ENCODE results near the gene CWC27.

CWC27 gene

GRCh38 chr5:64749385-64749784, 19.3 kb upstream of the CWC27 start:
- TF ChIP-seq CTCF (IDR thresholded peaks at IDR 0.05) = no peak

- no peak for TF ChIP-seq CTCF (IDR thresholded peaks at IDR 0.05)
Measured at GRCh38 chr5:64754066-64754465, 14.7 kb upstream of the CWC27 start.

- no peak for TF ChIP-seq CTCF (IDR thresholded peaks at IDR 0.05)
Measured at GRCh38 chr5:64758901-64759300, 9.8 kb upstream of the CWC27 start.

GRCh38 chr5:64759960-64760660, 8.6 kb upstream of the CWC27 start:
- no peak for TF ChIP-seq CTCF (IDR thresholded peaks at IDR 0.05)

GRCh38 chr5:64763948-64764503, 4.7 kb upstream of the CWC27 start:
- no peak for TF ChIP-seq CTCF (IDR thresholded peaks at IDR 0.05)

- TF ChIP-seq CTCF (IDR thresholded peaks at IDR 0.05) = no peak
Measured at GRCh38 chr5:64765804-64766504, 2.8 kb upstream of the CWC27 start.

- no peak for TF ChIP-seq CTCF (IDR thresholded peaks at IDR 0.05)
Measured at GRCh38 chr5:64766941-64767340, 1.8 kb upstream of the CWC27 start.
